Measurements from ENCODE around the gene MAGEB16. TPM values are rescaled to one million over a fixed set of nuclear protein-coding genes. Genes with fewer than 3 reads are reported as not detected.

MAGEB16 gene
- total and polyA plus RNA-seq, 2 of the 8 experiments (the other 6 are each of a cell fraction or from before 2014, with no cell fraction given): not detected

DNA sequence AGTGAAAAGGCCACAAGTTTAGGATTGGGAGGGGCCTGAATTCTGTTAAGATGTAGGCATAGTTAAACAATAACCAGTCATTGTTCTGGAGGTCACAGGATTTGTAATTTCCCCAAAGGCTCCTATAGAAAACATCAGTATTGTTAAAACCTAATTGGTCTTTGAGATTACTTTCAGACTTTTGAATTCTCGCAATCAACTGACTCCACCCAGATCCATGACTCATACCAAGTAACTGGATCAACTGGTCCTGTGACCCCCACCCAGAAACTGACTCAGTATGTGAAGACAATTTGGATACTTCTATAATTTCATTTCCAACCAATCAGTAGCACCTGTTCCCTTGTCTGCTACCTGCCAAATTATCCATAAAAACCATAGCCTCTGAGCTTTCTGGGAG is 28.4 kb downstream of the MAGEB16 start:
- H3K27ac ChIP-seq (ENCODE audit: low read depth, low read length): no peak overlapping the region
- H3K79me2 ChIP-seq (ENCODE audit: control insufficient read depth in 1 of 2, insufficient read depth in 2 of 2, low read length in 2 of 2): no peaks in the 10 kb centered on the region
- H3K18ac ChIP-seq (ENCODE audit: extremely low read depth, low read length): no peak overlapping the region
- no peak overlapping the region for H3K4me2 ChIP-seq (ENCODE audit: insufficient read depth in 1 of 2, low read depth in 2 of 2, low read length in 2 of 2)
- H2AK5ac ChIP-seq (ENCODE audit: low read depth, low read length): no peak overlapping the region
- no peak overlapping the region for H3K4ac ChIP-seq (replicated peaks; ENCODE audit: insufficient read length, low read depth, low read length)
- no peak for FAIRE-seq
- no peaks in the 10 kb centered on the region for H4K20me1 ChIP-seq (replicated peaks in 1 of 2; ENCODE audit: control insufficient read depth in 1 of 2, insufficient read depth in 2 of 2, low read length in 2 of 2)
- H3K4me3 ChIP-seq (ENCODE audit: extremely low read depth in 1 of 4, insufficient read depth in 2 of 4, low read depth in 3 of 4, low read length in 4 of 4): no peak overlapping the region
- no peaks in the 10 kb centered on the region for H3K79me1 ChIP-seq (ENCODE audit: low read depth, low read length)
- TF ChIP-seq TBP (IDR thresholded peaks at IDR 0.05; ENCODE audit: low read depth, low read length) (no peak), SIN3A (conservative IDR thresholded peaks at IDR 0.05 in 1 of 2, IDR thresholded peaks at IDR 0.05 in 1 of 2; ENCODE audit: low read depth in 1 of 2, low read length in 2 of 2) (no peak), KDM4A (IDR thresholded peaks at IDR 0.05; ENCODE audit: low read depth, low read length, severe bottlenecking) (no peak), KDM1A (IDR thresholded peaks at IDR 0.05; ENCODE audit: borderline replicate concordance, low read length) (no peak), EP300 (IDR thresholded peaks at IDR 0.05; ENCODE audit: borderline replicate concordance in 1 of 2, low read depth in 2 of 2, low read length in 2 of 2) (no peak), RAD21 (IDR thresholded peaks at IDR 0.05 in 1 of 2, conservative IDR thresholded peaks at IDR 0.05 in 1 of 2; ENCODE audit: low read depth in 2 of 2, low read length in 2 of 2) (no peak), E2F6 (IDR thresholded peaks at IDR 0.05) (no peak), CHD1 (IDR thresholded peaks at IDR 0.05; ENCODE audit: low read depth, low read length) (no peak), BRCA1 (IDR thresholded peaks at IDR 0.05; ENCODE audit: low read depth, low read length) (no peak), SUZ12 (IDR thresholded peaks at IDR 0.05; ENCODE audit: low read length) (no peak), JUND (IDR thresholded peaks at IDR 0.05; ENCODE audit: low read length) (no peak), POU5F1 (IDR thresholded peaks at IDR 0.05; ENCODE audit: low read depth, low read length) (no peak), EGR1 (IDR thresholded peaks at IDR 0.05; ENCODE audit: borderline replicate concordance, low read depth, low read length) (no peak)
- H4K91ac ChIP-seq (replicated peaks; ENCODE audit: insufficient read length, low read length): no peak overlapping the region
- no peak overlapping the region for H2BK120ac ChIP-seq (replicated peaks; ENCODE audit: low read depth, low read length)
- no peak overlapping the region for H3K23ac ChIP-seq (ENCODE audit: insufficient read length)
- H2BK15ac ChIP-seq (ENCODE audit: low read length): no peak overlapping the region
- DNase-seq (ENCODE audit: low read depth in 1 of 2, low spot score in 2 of 2): no peak
- H3K36me3 ChIP-seq (ENCODE audit: control insufficient read depth in 2 of 4, insufficient read depth in 4 of 4, low read length in 3 of 4): no peaks in the 10 kb centered on the region
- WGBS, 2 experiments (ENCODE audit: extremely low coverage in 1 of 2, insufficient coverage in 1 of 2, insufficient read length in 1 of 2, insufficient replicate concordance in 2 of 2, low coverage in 1 of 2, low lambda C conversion rate in 2 of 2, missing lambda C conversion rate in 1 of 2): 100% methylated on average over 1 of the region's 1 CpG; no CpG with 5 or more reads in 1 of the 2 experiments
- no peaks in the 10 kb centered on the region for H3K9me3 ChIP-seq (ENCODE audit: insufficient read depth in 2 of 2, low read depth in 1 of 2, low read length in 1 of 2)
- H4K8ac ChIP-seq (ENCODE audit: extremely low read depth, insufficient read depth, low read length): no peak overlapping the region
- ChIA-PET CTCF (ENCODE audit: partially characterized antibody) (no interaction called here), POLR2A (ENCODE audit: partially characterized antibody) (no interaction called here)
- H3K23me2 ChIP-seq (ENCODE audit: low read depth, low read length): no peaks in the 10 kb centered on the region
- H4K5ac ChIP-seq (ENCODE audit: insufficient read length, low read depth, low read length): no peak overlapping the region
- no peaks in the 10 kb centered on the region for H3K4me1 ChIP-seq (replicated peaks in 1 of 4; ENCODE audit: control insufficient read depth in 3 of 4, insufficient read depth in 4 of 4, low read length in 3 of 4)
- H2BK12ac ChIP-seq (ENCODE audit: low read depth, low read length): no peak overlapping the region
- no peaks in the 10 kb centered on the region for H3K27me3 ChIP-seq (replicated peaks in 1 of 4; ENCODE audit: control insufficient read depth in 3 of 4, extremely low read depth in 1 of 4, insufficient read depth in 3 of 4, low read length in 3 of 4)
- H2BK20ac ChIP-seq (ENCODE audit: low read length): no peak overlapping the region
- H2BK5ac ChIP-seq (ENCODE audit: low read depth, low read length): no peak overlapping the region
- no peak overlapping the region for H2AFZ ChIP-seq (ENCODE audit: low read length)
- no peak overlapping the region for H3K56ac ChIP-seq (replicated peaks; ENCODE audit: insufficient read length, low read depth, low read length)
- no peak overlapping the region for H3K9ac ChIP-seq (replicated peaks in 1 of 4; ENCODE audit: extremely low read depth in 1 of 4, low read depth in 3 of 4, low read length in 3 of 4)
- H3K14ac ChIP-seq (ENCODE audit: insufficient read length): no peak overlapping the region
